Lower leg skin (tissue), 3 donors: ENCODE measurements around the gene DPM2.

ENCODE experiments used
- CTCF ChIP-seq, 3 donors: fragments of 450-650 bp; IDR thresholded peaks; one replicate each; pipeline ENCODE4 v1.5.1; 2016; ENCODE audit warnings: antibody characterized with exemption in 3 of 3, mild to moderate bottlenecking in 3 of 3, moderate library complexity in 2 of 3
- POLR2A ChIP-seq, 2 donors: fragments of 450-650 bp; IDR thresholded peaks; one replicate each; pipeline ENCODE4 v1.6.1; 2016 to 2017; ENCODE audit warnings: antibody characterized with exemption in 2 of 2, mild to moderate bottlenecking in 1 of 2, moderate library complexity in 1 of 2

GRCh38 chr9:127925959-127926905, 11.4 kb downstream of the DPM2 start:
- no peak for TF ChIP-seq POLR2A (IDR thresholded peaks at IDR 0.05)
- no peak for TF ChIP-seq CTCF (IDR thresholded peaks at IDR 0.05)
